ENCODE results near the gene GORASP2.

The GORASP2 gene

GRCh38 chr2:170965446-170966225 is 36.6 kb downstream of the GORASP2 start:
- Histone ChIP-seq H3K9me3 (ENCODE audit: control insufficient read depth, low read length) (no peaks in the 10 kb centered on the region), H3K23ac (ENCODE audit: low read length in 2 of 2) (no peak overlapping the region), H3K4ac (ENCODE audit: low read depth in 1 of 2, low read length in 2 of 2) (no peak overlapping the region), H3K4me1 (ENCODE audit: control insufficient read depth, insufficient read depth, low read depth, low read length) (peaks cover 26% of the 10 kb centered on the region), H3K4me3 (ENCODE audit: insufficient read depth in 1 of 2, low read depth in 1 of 2, low read length in 2 of 2) (no peak overlapping the region), H3K14ac (ENCODE audit: low read length in 2 of 2) (no peak overlapping the region), H2BK120ac (ENCODE audit: low read depth, low read length) (no peak overlapping the region), H3K27me3 (ENCODE audit: control insufficient read depth in 1 of 2, insufficient read depth in 1 of 2, low read length in 2 of 2) (no peaks in the 10 kb centered on the region), H3K4me2 (ENCODE audit: low read length, poor library complexity, severe bottlenecking) (no peak overlapping the region), H4K8ac (ENCODE audit: low read length) (no peak overlapping the region), H2BK12ac (ENCODE audit: low read length in 2 of 2) (no peak overlapping the region), H2BK5ac (ENCODE audit: low read depth, low read length, poor library complexity, severe bottlenecking) (peak overlapping the region; percentile 20), H2BK15ac (ENCODE audit: low read depth, poor library complexity, severe bottlenecking) (no peak overlapping the region), H3K27ac (ENCODE audit: low read length, poor library complexity, severe bottlenecking) (peak overlapping the region; percentile 90), H3K36me3 (ENCODE audit: control insufficient read depth in 1 of 2, insufficient read depth in 2 of 2, low read depth in 1 of 2, low read length in 2 of 2) (peaks cover 41 to 83% of the 10 kb centered on the region in 2 experiments), H2AK5ac (ENCODE audit: low read length, severe bottlenecking) (no peak overlapping the region), H2AFZ (ENCODE audit: low read depth, low read length) (no peak overlapping the region), H3K9ac (ENCODE audit: low read length) (no peak overlapping the region), H3K79me1 (replicated peaks; ENCODE audit: low read length, poor library complexity, severe bottlenecking) (peaks cover 13% of the 10 kb centered on the region), H4K91ac (ENCODE audit: low read length) (no peak overlapping the region), H3K18ac (ENCODE audit: low read depth in 1 of 2, low read length in 2 of 2) (no peak overlapping the region)
- WGBS, result 82% methylated on average over 20 of the region's 20 CpGs
- peak; percentile 18 for DNase-seq

- Histone ChIP-seq H3K27ac (ENCODE audit: low read length, poor library complexity, severe bottlenecking) (peak overlapping the region; percentile 90), H2BK15ac (ENCODE audit: low read depth, poor library complexity, severe bottlenecking) (no peak overlapping the region), H3K4ac (ENCODE audit: low read depth in 1 of 2, low read length in 2 of 2) (no peak overlapping the region), H2AFZ (ENCODE audit: low read depth, low read length) (no peak overlapping the region), H3K18ac (ENCODE audit: low read depth in 1 of 2, low read length in 2 of 2) (no peak overlapping the region), H2AK5ac (ENCODE audit: low read length, severe bottlenecking) (peak overlapping the region; percentile 55), H3K79me1 (replicated peaks; ENCODE audit: low read length, poor library complexity, severe bottlenecking) (peaks cover 13% of the 10 kb centered on the region), H4K91ac (ENCODE audit: low read length) (no peak overlapping the region), H4K8ac (ENCODE audit: low read length) (no peak overlapping the region), H3K9ac (ENCODE audit: low read length) (no peak overlapping the region), H3K14ac (ENCODE audit: low read length in 2 of 2) (no peak overlapping the region), H3K4me1 (ENCODE audit: control insufficient read depth, insufficient read depth, low read depth, low read length) (peaks cover 26% of the 10 kb centered on the region), H2BK12ac (ENCODE audit: low read length in 2 of 2) (no peak overlapping the region), H2BK5ac (ENCODE audit: low read depth, low read length, poor library complexity, severe bottlenecking) (no peak overlapping the region), H3K4me3 (ENCODE audit: insufficient read depth in 1 of 2, low read depth in 1 of 2, low read length in 2 of 2) (peak overlapping the region in 1 of 2 experiments; percentile 24), H3K23ac (ENCODE audit: low read length in 2 of 2) (no peak overlapping the region), H3K27me3 (ENCODE audit: control insufficient read depth in 1 of 2, insufficient read depth in 1 of 2, low read length in 2 of 2) (no peaks in the 10 kb centered on the region), H3K36me3 (ENCODE audit: control insufficient read depth in 1 of 2, insufficient read depth in 2 of 2, low read depth in 1 of 2, low read length in 2 of 2) (peaks cover 34 to 71% of the 10 kb centered on the region in 2 experiments), H3K9me3 (ENCODE audit: control insufficient read depth, low read length) (no peaks in the 10 kb centered on the region), H2BK120ac (ENCODE audit: low read depth, low read length) (no peak overlapping the region), H3K4me2 (ENCODE audit: low read length, poor library complexity, severe bottlenecking) (no peak overlapping the region)
- peak; percentile 19 for DNase-seq
- 97% methylated on average over 9 of the region's 13 CpGs for WGBS
Measured at GRCh38 chr2:170966648-170967396, 37.8 kb downstream of the GORASP2 start.

- Histone ChIP-seq H2BK15ac (ENCODE audit: low read depth, poor library complexity, severe bottlenecking) (no peak overlapping the region), H2BK5ac (ENCODE audit: low read depth, low read length, poor library complexity, severe bottlenecking) (no peak overlapping the region), H2AK5ac (ENCODE audit: low read length, severe bottlenecking) (no peak overlapping the region), H3K4me2 (ENCODE audit: low read length, poor library complexity, severe bottlenecking) (no peak overlapping the region), H3K79me1 (replicated peaks; ENCODE audit: low read length, poor library complexity, severe bottlenecking) (peaks cover 13% of the 10 kb centered on the region), H4K91ac (ENCODE audit: low read length) (no peak overlapping the region), H3K27me3 (ENCODE audit: control insufficient read depth in 1 of 2, insufficient read depth in 1 of 2, low read length in 2 of 2) (no peaks in the 10 kb centered on the region), H3K4me3 (ENCODE audit: insufficient read depth in 1 of 2, low read depth in 1 of 2, low read length in 2 of 2) (no peak overlapping the region), H3K4me1 (ENCODE audit: control insufficient read depth, insufficient read depth, low read depth, low read length) (peaks cover 26% of the 10 kb centered on the region), H3K4ac (ENCODE audit: low read depth in 1 of 2, low read length in 2 of 2) (no peak overlapping the region), H3K23ac (ENCODE audit: low read length in 2 of 2) (no peak overlapping the region), H3K18ac (ENCODE audit: low read depth in 1 of 2, low read length in 2 of 2) (no peak overlapping the region), H3K14ac (ENCODE audit: low read length in 2 of 2) (no peak overlapping the region), H3K36me3 (ENCODE audit: control insufficient read depth in 1 of 2, insufficient read depth in 2 of 2, low read depth in 1 of 2, low read length in 2 of 2) (peaks cover 33 to 64% of the 10 kb centered on the region in 2 experiments), H2BK12ac (ENCODE audit: low read length in 2 of 2) (no peak overlapping the region), H2BK120ac (ENCODE audit: low read depth, low read length) (no peak overlapping the region), H2AFZ (ENCODE audit: low read depth, low read length) (no peak overlapping the region), H3K9me3 (ENCODE audit: control insufficient read depth, low read length) (no peaks in the 10 kb centered on the region), H4K8ac (ENCODE audit: low read length) (no peak overlapping the region), H3K27ac (ENCODE audit: low read length, poor library complexity, severe bottlenecking) (no peak overlapping the region), H3K9ac (ENCODE audit: low read length) (no peak overlapping the region)
- DNase-seq, result no peak
- 97% methylated on average over 4 of the region's 5 CpGs for WGBS
Measured at GRCh38 chr2:170967553-170967952, 38.5 kb downstream of the GORASP2 start.
